Stimulated activated CD4-positive, alpha-beta T cell treated with anti-CD3 and anti-CD28 coated beads, Interleukin-4, amount 100 ng/mL, for 4 hours (primary cell): ENCODE data around the gene PSD4.

Source experiments
- DNase-seq, 2 experiments: peaks; one replicate each; pipeline ENCODE4 v3.0.0-alpha.2; 2020

The PSD4 gene

DNA sequence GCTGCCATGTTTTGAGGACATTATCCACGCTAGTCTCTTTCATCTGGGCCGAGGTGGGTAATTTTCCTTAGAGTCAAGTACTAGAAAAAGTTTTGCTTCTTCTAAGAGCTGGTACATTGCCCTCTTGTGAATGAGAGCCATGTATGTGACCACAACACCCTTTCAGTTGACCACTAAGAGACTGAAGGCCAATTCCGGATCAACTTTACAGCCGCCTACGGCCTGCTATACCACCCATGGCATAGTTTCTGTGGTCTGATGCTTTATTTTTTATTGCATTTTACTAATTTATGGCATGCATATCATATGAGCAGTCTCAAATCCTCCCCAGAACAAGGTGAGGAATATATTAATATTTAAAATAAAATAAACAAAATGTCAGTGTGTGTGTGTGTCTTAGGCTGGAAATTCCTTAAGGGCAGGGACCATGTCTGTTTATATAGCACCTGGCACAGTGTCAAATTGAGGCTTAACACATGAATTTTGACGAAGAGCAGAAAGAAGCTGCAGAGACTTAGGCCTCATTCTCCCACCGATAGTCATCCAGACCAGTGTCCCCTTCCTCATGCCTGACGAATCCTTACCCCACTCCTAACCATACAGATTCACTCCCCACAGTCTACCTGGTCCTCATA lies 35.4 kb downstream of the PSD4 start:
- DNase-seq: no peak

DNA sequence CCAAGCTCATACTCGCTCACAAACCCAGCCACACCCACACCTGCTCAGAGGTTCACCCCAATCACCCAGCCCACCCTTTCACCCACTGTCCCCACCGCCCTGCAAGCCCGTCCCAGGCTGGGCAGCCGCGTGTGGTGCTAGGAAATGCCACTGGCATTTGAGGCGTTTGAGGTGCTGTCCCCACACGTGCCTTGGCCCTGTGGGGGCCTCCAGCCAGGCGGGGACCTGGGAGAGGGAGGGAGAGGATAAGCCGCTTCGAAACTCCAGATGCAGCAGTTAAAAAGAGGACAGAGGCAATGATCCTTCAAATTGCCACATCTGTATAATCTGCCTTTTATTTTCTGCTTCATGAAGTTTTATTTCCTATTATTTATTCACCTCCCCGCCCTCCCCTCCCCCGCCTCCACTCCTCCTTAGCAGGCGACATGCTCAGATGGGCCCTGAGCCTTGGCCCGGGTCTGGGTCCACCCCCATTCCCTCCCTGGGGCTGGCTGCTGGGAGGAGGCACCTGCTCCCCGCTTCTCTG lies 35.9 kb downstream of the PSD4 start:
- DNase-seq: no peak

DNA sequence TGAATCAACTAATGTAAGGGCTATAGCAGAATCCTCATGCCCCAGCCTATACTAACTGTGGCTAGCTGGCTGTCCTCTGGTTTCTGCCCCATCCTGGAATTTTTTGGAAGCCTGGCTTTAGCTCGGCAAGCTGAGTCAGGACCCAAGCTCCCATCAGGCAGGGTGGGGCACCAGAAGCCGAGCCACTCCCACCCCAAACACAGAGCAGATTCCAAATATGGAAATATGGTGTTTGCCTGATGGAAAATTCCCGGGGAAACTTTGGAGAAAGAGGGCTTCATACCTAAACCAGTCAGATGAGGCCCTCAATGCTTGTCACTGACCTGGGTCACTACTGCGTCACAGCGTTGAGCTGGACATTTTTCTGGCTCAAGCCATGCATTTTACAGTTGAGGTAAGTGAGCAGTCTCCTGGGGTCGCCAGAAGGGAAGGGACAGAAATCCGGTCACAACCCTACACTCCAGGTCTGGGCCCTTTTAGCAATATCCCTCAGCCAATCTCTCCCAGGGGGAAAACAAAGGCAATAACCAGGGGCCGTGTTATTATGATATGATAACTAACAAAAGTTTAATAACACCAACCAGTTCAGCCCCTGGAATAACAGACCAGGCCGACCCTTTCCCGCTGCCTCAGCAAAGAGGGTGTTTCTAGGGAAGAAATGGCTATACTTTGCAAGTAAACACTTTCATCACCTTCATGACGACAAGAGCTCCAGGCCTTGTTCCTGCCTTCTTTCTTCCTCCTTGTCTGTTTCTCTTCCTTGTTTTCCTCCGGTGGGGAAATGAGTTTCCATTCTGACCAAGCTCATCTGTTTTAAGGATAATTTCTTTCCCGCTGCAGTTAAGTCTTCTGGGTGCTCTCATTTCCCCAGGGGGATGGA lies 37.7 kb downstream of the PSD4 start:
- DNase-seq: no peak

DNA sequence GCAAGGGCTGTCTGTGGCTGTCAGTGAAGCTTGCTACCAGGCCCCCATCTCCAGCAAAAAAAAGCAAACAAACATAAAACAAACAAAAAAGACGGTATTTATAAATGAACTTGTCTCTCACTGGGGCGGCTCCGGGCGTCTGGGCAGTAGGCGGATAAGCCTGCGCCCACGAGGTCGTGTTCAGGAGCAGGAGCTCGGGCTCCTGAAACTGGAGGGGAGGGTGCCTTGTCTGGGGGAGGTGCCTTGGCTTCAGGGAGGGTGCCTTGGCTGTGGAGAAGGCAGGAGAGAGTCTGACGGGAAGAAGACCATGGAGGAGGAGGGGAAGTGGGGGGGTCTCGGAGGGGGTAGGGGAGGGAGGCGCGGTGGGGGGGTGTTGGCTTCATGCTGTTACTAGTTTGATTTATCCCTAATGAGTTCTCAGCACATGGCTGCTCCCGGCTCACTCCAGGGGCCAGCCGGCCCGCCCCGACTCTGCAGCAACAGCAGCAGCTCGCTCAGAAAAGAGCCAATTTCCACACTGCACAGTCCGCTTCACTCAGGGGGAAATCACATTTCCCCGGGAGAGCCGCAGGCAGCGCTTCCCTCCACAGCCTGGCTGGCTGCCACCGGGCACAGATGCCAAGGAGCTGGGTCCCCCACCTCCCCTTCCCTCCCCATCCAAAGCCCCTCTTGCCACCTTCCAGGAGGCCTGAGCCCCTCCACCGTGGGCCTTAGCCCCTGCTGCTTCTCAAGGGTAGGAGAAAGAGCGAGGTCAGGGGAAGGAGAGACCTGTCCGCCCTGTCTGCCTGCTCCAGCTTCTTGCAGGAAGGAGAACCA lies 38.7 kb downstream of the PSD4 start:
- no peak for DNase-seq

DNA sequence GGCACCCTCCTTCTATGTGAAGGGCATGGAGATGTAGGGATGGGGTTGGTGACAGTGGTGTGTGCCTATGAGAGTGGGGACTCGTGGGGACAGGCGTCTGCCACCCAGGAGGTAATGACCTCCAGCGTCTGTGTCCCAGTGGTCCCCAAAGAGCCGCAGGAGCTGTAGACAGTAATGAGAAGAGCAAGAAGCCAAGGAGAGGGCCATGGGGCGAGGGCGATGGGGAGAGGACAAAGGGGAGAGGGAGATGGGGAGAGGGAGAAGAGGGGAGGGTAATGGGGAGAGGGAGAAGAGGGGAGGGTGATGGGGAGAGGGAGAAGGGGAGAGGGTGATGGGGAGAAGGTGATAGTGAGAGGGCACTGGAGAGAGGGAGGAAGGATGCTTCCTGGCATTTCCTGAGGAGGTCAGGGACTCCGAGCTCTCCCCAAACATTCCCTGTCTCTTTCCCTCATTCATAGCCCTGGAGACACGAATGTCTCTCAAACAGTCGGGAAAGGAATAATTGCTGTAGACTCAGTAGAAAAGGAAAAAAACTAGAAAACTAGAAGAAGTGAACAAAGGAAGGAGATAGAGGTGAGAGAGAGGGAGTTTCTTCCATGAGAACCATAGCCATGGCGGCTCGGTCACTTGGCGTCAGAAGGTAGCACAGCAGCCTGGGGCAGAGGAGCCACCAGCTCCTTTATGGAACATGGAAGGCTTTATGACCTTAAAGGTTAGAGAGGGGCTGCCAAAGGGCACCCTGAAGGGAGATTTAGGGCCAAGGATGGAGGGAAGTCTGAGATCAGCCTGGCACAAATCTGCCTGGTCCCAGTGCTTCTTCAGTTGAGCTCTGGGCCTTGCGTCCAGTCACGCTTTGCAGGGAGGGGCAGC lies 39.5 kb downstream of the PSD4 start:
- no peak for DNase-seq

DNA sequence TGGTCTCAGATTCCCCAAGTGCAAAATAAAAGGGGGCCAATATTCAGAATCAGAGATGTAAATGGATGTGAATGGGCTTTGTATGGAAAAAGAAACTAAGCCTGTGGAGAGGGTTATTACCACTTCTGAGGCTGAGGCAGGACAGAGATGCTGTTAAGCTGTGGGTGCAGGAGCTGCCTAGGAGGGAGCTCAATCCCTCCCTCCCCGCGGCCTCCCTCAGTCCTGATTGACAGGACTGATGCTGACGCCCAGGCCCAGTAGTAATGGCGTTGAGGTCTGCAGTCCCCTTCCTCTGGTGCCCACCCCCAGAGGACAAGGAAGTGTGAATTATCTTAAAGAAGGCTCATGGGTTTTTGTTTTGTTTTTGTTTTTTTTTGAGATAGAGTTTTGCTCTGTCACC lies 40.4 kb downstream of the PSD4 start:
- DNase-seq: no peak

DNA sequence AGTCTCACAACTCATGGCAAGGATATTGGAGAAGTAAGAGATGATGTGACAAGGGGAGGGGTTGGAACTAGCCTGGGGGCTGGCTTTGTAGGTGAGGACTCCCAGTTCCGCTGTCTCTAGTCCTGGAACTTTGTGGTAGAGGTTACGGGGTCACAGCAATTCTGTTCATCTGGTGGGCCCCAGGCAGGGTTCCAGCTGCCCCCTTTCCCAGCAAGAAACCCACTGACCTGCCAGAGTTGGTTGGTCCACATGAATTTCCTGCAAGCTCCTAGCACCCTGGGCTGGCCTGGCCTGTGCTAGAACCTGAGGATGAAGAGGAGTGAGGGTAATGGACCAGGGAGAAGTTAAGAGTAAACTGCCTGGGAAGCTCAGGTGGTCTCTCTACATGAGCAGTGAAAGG lies 41.3 kb downstream of the PSD4 start:
- no peak for DNase-seq

DNA sequence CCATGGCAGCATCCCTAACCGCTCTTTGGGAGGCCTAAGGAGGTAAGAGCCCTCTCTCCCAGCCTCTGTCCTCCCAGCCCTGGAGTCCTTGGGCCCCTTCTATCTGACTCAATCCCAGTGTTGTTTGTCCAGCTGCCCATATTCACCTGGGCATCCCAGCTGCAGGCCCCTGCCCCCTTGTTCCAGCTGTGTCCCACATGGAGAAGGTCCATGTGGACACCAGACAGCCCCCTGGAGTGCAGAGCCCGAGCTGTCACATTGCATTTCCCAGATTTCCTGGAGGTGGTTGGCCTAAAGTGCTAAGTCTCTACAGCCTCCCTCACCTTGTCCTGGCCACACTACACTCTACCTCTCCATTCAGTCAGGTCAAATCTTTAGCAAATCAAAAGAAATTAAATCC lies 42.5 kb downstream of the PSD4 start:
- DNase-seq: no peak

DNA sequence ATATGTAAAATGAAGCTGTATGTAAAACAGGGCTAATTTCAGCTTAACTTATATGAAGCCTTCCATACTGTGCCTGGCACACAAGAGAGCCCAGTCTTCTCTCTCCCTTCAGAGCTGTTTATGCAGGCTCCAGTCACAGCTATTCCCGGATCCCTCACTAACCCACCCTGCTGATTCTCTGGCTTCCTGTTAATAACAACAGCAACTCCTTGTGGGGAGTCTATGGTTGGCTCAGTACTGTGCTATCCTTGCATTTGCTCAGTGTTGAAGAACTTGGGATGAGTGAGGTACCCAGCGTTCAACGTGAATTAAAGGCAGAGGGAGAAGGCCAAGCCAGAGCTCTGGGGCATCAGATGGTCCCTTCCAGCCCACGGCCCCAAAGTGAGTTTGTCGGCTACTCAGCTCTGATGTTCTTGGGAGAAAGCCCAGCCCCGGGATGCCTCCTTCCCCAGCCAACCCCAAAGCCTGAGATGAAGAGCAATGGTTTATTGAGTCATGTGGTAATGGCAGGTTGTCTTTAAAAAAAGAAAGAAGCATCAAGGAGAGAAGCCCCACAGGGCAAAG lies 43.2 kb downstream of the PSD4 start:
- no peak for DNase-seq

DNA sequence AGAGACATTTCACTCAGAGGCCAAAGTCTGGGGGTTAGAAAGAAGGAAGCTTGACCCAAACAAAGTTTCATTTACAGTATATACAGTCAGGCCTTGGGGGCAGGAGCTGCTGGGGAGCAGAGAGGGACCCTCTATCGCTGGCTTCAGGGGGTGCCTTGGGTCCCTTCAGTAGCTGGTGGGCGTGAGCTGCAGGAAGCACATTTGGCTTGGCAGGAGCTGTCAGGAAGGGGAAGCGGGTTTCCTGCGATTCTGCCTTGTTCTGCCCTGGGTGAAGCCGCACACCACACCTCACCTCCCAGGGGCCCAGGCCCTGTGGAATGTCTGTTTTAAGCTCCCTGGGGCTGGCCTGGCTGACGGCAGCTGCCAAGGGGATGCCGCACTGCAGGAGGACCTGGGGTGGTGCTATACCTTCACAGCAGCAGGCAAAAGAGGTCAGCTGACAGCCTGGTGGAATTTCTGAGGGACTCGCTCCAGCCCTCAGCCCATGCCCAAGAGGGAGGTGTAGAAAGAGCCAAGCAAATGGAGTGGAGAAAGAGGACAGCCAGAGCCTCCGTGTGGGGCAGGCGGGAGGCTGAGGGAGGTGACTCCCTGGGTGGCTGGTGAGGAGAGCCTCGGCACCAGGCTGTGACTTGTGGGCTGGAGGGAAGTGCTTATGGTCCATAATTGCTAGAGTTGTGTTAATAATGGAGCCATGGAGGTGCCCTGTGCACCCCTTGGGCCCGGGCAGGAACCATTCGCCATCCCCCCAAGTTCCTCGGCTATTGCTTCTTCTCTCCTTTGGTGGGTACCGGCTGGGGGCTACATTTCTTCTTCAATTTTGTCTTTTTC lies 43.9 kb downstream of the PSD4 start:
- DNase-seq: no peak

DNA sequence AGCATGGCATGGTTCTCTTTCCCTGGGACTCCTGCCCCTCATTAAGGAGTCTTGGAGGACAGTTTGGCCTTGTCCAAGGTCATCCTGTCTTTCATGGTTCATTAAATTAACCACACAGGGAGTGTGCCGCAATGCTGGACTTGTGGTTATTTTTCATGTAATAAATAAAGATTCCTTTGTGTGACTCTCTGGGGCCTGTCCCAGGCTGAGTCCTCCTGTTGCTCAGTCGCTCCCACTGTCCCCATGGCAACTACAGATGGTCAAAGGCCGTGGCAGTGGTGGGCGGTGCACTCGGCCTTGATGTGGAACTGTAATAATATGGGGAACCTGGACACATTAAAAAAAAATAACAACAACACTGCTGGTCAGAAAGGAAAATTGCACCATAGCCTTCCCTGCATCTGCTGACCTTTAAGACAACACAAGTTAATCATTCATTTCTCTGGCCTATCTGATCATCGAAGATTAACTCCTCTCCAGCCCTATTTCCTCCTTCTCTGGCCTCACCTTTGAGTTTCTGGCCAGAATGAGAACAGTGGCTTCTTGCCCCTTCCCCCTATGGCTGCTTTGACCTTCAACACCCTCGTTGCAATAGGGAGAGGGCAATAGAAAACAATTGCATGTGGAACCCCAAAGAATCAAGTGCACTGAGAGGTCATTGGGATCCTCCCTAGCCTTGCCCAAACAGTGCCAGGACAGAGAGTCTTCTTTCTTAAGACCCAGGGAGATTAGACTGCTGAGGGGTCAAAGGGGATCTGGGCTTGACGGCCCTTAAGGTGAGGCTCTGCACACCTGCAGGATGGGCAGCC lies 44.7 kb downstream of the PSD4 start:
- DNase-seq: no peak

DNA sequence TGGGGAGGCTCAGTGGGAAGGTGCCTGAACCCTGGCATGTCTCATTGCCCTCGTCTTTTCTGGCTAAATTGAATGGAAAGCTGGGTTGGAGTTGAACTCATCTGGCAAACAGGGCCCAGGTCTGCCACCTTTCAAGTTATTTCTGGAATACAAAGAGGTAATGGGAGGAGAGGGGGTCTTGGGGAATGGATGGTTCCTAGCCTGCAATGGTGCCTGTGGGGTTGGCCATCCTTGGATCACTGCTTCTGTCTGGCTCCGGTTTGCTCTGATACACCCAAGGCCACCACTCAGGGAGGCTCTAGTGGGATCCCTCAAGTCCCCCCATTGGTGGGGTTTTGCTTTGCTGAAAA lies 45.3 kb downstream of the PSD4 start:
- no peak for DNase-seq

DNA sequence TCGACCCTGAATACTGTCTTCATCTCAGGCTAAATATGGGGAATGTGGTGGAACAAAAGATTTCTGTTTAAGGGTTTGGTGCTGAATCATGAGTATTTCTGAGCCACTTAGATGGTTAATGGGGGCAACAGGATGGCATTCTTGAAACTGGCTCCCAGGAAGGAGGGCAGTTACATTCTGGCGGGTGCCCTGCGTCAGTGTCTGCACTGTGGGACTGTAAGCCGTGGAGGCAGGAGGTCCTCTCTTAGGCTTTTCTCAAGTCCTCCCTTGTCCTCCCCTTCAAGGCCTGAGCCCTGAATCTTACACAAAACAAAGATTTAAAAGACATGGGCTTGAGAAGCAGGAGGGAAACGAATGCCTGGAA lies 45.7 kb downstream of the PSD4 start:
- DNase-seq: no peak

DNA sequence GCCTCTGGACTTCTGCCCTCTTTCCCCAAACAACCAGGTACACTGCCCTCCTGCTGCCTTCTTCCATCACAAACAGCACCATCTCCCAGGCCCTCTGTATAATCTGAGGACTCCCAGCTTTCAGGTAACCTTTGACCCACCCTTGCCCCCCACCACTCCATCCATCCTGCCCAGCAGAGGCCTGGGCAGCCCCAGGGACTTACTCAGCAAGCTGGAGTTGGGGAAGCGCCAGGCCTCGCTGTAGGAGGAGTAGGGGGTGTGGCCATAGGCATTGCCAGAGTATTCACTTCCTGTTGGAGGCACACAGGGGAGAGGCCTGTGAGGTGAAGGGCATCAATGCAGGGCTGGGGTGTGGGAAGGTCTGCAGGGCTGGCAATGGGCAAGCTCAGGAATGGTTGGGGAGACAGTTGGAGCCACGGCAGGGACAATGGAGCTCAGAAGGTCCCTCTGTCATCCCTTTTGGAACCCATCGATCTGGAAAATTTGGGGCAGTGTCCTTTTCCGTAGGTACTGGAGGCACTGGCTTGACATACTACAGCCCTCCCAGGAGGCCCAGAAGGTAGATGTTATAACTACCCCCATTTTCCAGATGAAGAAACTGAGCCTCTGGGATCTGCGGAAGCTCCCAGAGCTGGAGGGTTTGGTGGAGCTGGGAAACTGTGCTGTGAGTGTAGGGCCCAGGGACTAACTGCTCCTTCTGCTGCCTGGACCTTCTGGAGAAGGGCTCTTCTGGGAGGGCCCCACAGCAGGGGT lies 46.3 kb downstream of the PSD4 start:
- no peak for DNase-seq

DNA sequence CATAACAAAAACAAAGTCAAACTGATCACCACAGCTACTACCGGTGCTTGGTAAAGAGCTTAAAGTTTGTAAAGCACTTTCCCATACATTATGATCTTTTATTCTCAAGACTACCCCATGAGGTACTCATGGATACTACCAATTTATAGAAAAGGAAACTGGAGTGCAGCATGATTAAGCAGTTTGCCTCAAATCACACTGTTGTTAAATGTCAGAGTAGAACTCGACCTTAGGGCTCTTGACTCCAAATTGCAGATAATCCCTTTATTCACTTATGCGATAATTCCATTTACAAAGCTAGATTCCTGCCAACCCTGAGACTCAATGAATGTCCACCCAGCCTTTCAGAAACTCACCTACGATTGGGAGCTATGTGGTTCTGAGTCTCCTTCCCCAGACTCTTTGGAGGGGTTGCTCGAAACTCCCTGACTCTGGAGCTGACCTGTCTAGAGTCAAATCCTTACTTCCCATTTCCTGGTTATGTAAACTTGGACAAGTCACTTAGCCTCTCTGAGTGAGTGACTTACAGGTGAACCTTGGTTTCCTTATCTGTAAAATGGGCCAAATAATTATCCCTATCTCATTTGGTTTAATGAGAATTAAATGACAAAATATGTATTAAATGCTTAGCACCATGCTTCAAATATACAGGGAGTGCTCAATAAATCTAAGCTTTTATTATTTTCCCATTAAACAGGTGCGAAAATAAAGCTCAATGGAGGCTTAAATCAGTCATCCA lies 47.4 kb downstream of the PSD4 start:
- no peak for DNase-seq

DNA sequence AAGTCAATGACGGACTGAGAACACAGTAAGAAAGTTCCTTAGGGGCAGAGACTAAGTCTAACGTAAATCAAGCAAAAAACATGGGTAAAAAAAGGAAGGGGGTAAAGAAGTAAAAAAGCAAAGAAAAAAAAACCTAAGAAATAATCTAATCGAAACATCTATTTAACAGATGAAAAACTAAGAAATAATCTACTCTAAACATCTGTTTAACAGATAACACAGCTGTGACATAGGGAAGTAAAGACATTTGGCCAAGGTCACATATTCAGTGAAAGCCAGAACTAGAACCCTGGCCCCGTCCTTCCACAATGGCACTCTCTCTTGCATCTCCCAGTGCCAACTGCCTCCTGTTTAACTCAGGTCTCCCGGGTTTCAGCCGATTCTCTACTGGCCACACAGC lies 48.1 kb downstream of the PSD4 start:
- DNase-seq: no peak

DNA sequence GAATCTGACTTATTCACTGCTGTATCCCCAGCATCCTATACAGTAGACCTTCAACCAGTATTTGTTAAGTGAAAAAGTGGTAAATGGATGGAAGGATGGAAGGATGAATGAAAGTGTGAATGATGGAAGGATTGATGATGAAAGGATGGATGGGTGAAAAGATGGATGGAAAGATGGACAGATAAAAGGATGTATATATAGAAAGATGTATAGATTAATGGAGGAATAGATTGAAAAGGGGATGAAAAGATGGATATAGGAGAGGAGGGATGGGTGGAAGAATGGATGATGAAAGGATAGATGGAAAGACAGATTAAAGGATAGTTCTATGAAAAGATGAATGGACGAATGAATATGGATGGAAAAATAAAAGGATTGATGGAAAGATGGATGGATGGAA lies 50.0 kb downstream of the PSD4 start:
- no peak for DNase-seq

DNA sequence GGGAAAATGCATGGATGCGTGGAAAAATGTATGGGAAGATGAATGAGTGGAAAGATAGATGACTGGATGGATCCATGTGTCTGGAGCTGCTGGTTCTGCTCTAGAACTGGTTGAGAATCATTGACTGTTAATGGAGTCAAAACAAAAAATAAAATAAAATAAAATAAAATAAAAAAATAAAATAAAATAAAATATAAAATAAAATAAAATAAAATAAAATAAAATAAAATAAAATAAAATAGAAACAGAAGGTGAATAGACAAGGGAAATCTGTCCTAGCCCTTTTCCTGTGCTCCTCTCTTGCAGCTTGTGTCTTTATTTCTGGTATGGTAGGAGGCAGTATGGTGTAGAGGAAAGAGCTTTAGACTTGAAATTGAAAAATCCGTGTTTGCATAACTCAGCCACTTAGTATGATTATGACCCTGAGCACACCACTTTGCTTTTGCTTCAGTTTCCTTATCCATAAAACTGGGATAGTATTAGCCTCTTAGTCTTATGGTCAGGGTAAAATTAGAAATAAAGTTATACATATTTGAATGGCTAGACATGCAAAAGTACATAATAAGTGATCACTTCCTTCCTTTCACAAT lies 51.0 kb downstream of the PSD4 start:
- no peak for DNase-seq
